ENCODE data around the gene SCYGR2.

The SCYGR2 gene

DNA sequence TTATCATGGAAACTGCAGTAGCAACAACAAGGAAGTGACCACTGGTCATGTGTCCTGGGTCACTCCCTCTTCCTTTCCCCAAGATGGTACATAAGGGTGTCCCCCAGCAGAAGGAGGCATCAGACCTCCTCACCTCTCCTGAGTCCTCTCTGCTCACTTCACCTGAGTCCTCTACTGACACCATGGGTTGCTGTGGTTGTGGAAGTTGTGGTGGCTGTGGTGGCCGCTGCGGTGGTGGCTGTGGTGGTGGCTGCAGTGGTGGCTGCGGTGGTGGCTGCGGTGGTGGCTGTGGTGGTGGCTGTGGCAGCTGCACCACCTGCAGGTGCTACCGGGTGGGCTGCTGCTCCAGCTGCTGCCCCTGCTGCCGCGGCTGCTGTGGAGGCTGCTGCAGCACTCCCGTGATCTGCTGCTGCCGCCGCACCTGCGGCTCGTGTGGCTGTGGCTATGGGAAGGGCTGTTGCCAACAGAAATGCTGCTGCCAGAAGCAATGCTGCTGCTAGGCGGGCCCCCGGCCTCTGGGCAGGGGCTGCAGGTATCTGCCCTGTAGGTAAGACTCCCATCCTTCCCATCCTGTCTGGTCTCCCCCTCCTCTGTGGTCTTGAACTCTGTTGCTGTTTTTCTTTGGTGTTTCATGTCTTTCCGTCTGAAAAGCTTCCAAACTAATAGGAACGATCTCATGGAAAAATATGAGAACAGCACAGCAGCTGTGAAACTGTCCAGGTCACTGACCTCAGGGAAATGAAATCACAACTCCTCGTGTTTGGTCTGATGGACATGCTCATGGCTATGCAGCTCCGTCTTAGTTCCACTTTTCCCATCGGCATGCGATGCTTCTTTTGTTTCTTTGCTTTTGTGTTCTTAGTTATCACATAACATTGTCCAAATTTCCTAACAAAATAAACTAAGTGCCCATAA is 18.9 kb downstream of the SCYGR2 start, which contains the start of gene SCYGR4:
Gene SCYGR4, plus strand, starts transcription at position 183 of the 915 bp plus-strand sequence. Its CDS starts 0 bp downstream, at position 183.
- DNase-seq (no peak), ATAC-seq (replicated peaks) (no peak)
- Mint-ChIP-seq H3K27ac (no peak within 1 kb of the TSS), H3K4me3 (no peak within 1 kb of the TSS), H3K4me1 (no peaks in the 10 kb centered on the region), H3K9me3 (no peaks in the 10 kb centered on the region), H3K27me3 (peaks cover 27 to 28% of the 10 kb centered on the region in 2 donors), H3K36me3 (peaks cover 0 to 3% of the 10 kb centered on the region in 2 donors)

- H3K9me3 Mint-ChIP-seq = no peaks in the 10 kb centered on the region
- H3K4me3 Mint-ChIP-seq = no peak overlapping the region
- H3K36me3 Mint-ChIP-seq = peaks cover 0 to 3% of the 10 kb centered on the region in 2 donors
- peaks cover 5 to 15% of the 10 kb centered on the region in 2 donors for H3K27me3 Mint-ChIP-seq
- DNase-seq = no peak
- H3K4me1 Mint-ChIP-seq = no peaks in the 10 kb centered on the region
- ATAC-seq (replicated peaks) = no peak
- no peak overlapping the region for H3K27ac Mint-ChIP-seq
Measured at GRCh38 chr2:227623226-227623625, 24.5 kb downstream of the SCYGR2 start.

GRCh38 chr2:227625420-227625819 is 26.7 kb downstream of the SCYGR2 start:
- H3K36me3 Mint-ChIP-seq = peaks cover 0 to 3% of the 10 kb centered on the region in 2 donors
- H3K4me3 Mint-ChIP-seq = no peak overlapping the region
- peaks cover 15 to 18% of the 10 kb centered on the region in 2 donors for H3K27me3 Mint-ChIP-seq
- H3K27ac Mint-ChIP-seq = no peak overlapping the region
- DNase-seq (no peak), ATAC-seq (replicated peaks) (no peak)
- no peaks in the 10 kb centered on the region for H3K9me3 Mint-ChIP-seq
- H3K4me1 Mint-ChIP-seq = no peaks in the 10 kb centered on the region

GRCh38 chr2:227626580-227627151 is 28.0 kb downstream of the SCYGR2 start:
- no peaks in the 10 kb centered on the region for H3K4me1 Mint-ChIP-seq
- H3K36me3 Mint-ChIP-seq = peaks cover 0 to 1% of the 10 kb centered on the region in 2 donors
- DNase-seq (no peak), ATAC-seq (replicated peaks) (no peak)
- H3K9me3 Mint-ChIP-seq = no peaks in the 10 kb centered on the region
- H3K4me3 Mint-ChIP-seq = no peak overlapping the region
- no peak overlapping the region for H3K27ac Mint-ChIP-seq
- H3K27me3 Mint-ChIP-seq = peaks cover 19% of the 10 kb centered on the region in 2 donors

GRCh38 chr2:227627769-227628168 is 29.1 kb downstream of the SCYGR2 start:
- no peak for DNase-seq
- Mint-ChIP-seq H3K36me3 (no peaks in the 10 kb centered on the region), H3K4me3 (no peak overlapping the region), H3K27me3 (peaks cover 17 to 18% of the 10 kb centered on the region in 2 donors), H3K27ac (no peak overlapping the region), H3K4me1 (no peaks in the 10 kb centered on the region), H3K9me3 (no peaks in the 10 kb centered on the region)
- peak; percentile 82 to 85 for ATAC-seq (replicated peaks)

- no peak for DNase-seq
- Mint-ChIP-seq H3K36me3 (no peaks in the 10 kb centered on the region), H3K27me3 (peaks cover 12 to 18% of the 10 kb centered on the region in 2 donors), H3K9me3 (no peaks in the 10 kb centered on the region), H3K4me3 (no peak overlapping the region), H3K27ac (no peak overlapping the region), H3K4me1 (no peaks in the 10 kb centered on the region)
- ATAC-seq (replicated peaks) = no peak
Measured at GRCh38 chr2:227629435-227629834, 30.7 kb downstream of the SCYGR2 start.

GRCh38 chr2:227630322-227630721 is 31.6 kb downstream of the SCYGR2 start:
- Mint-ChIP-seq H3K4me1 (no peaks in the 10 kb centered on the region), H3K36me3 (no peaks in the 10 kb centered on the region), H3K4me3 (no peak overlapping the region), H3K27me3 (peaks cover 12 to 18% of the 10 kb centered on the region in 2 donors), H3K9me3 (no peaks in the 10 kb centered on the region), H3K27ac (no peak overlapping the region)
- no peak for DNase-seq
- no peak for ATAC-seq (replicated peaks)

- H3K4me1 Mint-ChIP-seq = no peaks in the 10 kb centered on the region
- no peak for DNase-seq
- no peak for ATAC-seq (replicated peaks)
- no peaks in the 10 kb centered on the region for H3K9me3 Mint-ChIP-seq
- no peaks in the 10 kb centered on the region for H3K36me3 Mint-ChIP-seq
- H3K27me3 Mint-ChIP-seq = peaks cover 12 to 18% of the 10 kb centered on the region in 2 donors
- H3K27ac Mint-ChIP-seq = no peak overlapping the region
- H3K4me3 Mint-ChIP-seq = no peak overlapping the region
Measured at GRCh38 chr2:227632827-227633226, 34.1 kb downstream of the SCYGR2 start.

DNA sequence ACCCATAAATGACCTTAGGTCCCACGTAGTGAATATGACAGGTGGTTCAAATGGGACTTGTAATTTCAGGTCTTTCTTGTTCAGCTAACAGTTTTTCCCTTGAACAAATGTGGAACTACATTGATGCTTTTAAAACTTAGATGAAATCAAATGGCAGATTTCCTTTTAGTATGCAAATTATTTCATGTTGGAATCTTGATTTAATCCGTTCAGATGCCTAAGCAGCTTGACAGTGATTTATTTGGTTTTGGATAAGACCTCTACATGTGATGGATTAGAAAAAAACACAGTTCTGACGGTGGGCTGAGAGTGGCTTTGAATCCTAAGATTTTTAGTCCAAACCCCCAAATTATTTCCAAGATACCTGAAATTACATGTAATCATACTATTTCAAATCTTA is 35.5 kb downstream of the SCYGR2 start:
- no peak overlapping the region for H3K27ac Mint-ChIP-seq
- H3K27me3 Mint-ChIP-seq = peaks cover 12 to 18% of the 10 kb centered on the region in 2 donors
- H3K4me3 Mint-ChIP-seq = no peak overlapping the region
- ATAC-seq (replicated peaks) (no peak), DNase-seq (no peak)
- H3K36me3 Mint-ChIP-seq = no peaks in the 10 kb centered on the region
- H3K4me1 Mint-ChIP-seq = no peaks in the 10 kb centered on the region
- no peaks in the 10 kb centered on the region for H3K9me3 Mint-ChIP-seq

DNA sequence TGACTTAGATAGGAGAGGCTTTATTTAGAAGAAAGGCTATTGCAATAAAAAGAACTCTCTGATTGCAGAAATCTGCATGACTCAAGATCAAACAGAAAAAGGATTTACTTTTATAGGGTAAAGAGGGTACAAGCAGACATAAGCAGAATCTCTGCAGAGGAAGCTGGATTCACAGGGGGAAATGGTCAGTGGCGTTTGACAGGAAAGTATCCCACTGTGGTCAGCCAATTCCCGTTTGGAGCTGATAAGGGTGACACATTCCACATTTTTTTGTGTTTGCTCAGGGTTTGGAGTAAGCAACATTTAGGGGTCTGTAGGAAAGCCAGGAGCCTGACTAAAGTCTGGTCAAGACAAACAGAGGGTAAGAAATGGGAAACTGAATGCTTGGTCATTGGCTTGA is 44.0 kb downstream of the SCYGR2 start:
- DNase-seq = no peak

GRCh38 chr2:227643990-227644551 is 45.4 kb downstream of the SCYGR2 start:
- H3K4me1 Mint-ChIP-seq = no peaks in the 10 kb centered on the region
- H3K9me3 Mint-ChIP-seq = no peaks in the 10 kb centered on the region
- ATAC-seq (replicated peaks) = no peak
- H3K27me3 Mint-ChIP-seq = peaks cover 1 to 11% of the 10 kb centered on the region in 2 donors
- no peak overlapping the region for H3K4me3 Mint-ChIP-seq
- no peaks in the 10 kb centered on the region for H3K36me3 Mint-ChIP-seq
- no peak overlapping the region for H3K27ac Mint-ChIP-seq
- no peak for DNase-seq

More for the DNA sequence above, 44.0 kb downstream of the SCYGR2 start:
- Mint-ChIP-seq H3K4me1 (no peaks in the 10 kb centered on the region), H3K27me3 (peaks cover 0 to 4% of the 10 kb centered on the region in 2 donors), H3K9me3 (no peaks in the 10 kb centered on the region), H3K27ac (no peak overlapping the region), H3K4me3 (no peak overlapping the region), H3K36me3 (no peaks in the 10 kb centered on the region)
- ATAC-seq (replicated peaks) = no peak
